CD4-positive, alpha-beta T cell (primary cell): Measurements from ENCODE around the gene GUCD1. TPM values are rescaled to one million over a fixed set of nuclear protein-coding genes. Genes with fewer than 3 reads are reported as not detected.
A peak's percentile ranks its signal among the peaks of the same experiment; 100 is the strongest.

Experiments
- ATAC-seq: fragments of 200-7000 bp; cut with Tn5 transposase; one replicate; pipeline ENCODE4 v1.10.0; 2022; ENCODE audit warnings: mild to moderate bottlenecking; ENCODE audit not compliant: poor library complexity
- CTCF ChIA-PET: fragments of 350-600 bp; sonication (Branson Sonifier 250); formaldehyde crosslinking; loops from one replicate; lab custom pipeline; 2021; ENCODE audit warnings: antibody characterized with exemption, inconsistent platforms; lab: Charles Lee
- POLR2A ChIA-PET: fragments of 350-600 bp; sonication (Branson Sonifier 250); formaldehyde crosslinking; loops from one replicate; lab custom pipeline; 2021; ENCODE audit warnings: antibody characterized with exemption, inconsistent platforms; lab: Charles Lee
- DNase-seq, 14 experiments: peaks; one replicate each; pipeline ENCODE4 v3.0.0-alpha.2; 2013 to 2020; ENCODE audit warnings: mixed read lengths in 2 of 14
- H3K27ac ChIP-seq, 2 donors: one replicate each; pipeline versions ENCODE4 v1.5.1 to v1.7.0; 2013; ENCODE audit warnings: low read length in 2 of 2, low read depth in 1 of 2, mild to moderate bottlenecking in 1 of 2
- H3K27me3 ChIP-seq, 2 experiments: 1 replicate in 1 of 2; 2 replicates in 1 of 2; pipeline versions ENCODE4 v1.6.1 to v1.7.0; 2013; ENCODE audit warnings: low read length in 2 of 2, control low read depth in 1 of 2, mild to moderate bottlenecking in 1 of 2, moderate library complexity in 1 of 2; ENCODE audit not compliant: insufficient read depth in 2 of 2, control insufficient read depth in 1 of 2
- H3K36me3 ChIP-seq: one replicate; pipeline ENCODE4 v1.6.1; 2013; ENCODE audit warnings: low read length, control low read depth; ENCODE audit not compliant: insufficient read depth
- H3K4me1 ChIP-seq: one replicate; pipeline ENCODE4 v1.6.1; 2013; ENCODE audit warnings: low read length, control low read depth; ENCODE audit not compliant: insufficient read depth
- H3K4me3 ChIP-seq: one replicate; pipeline ENCODE4 v1.5.1; 2013; ENCODE audit warnings: mild to moderate bottlenecking, low read length, moderate library complexity
- H3K9me3 ChIP-seq, 2 experiments: 1 replicate in 1 of 2; 2 replicates in 1 of 2; pipeline versions ENCODE4 v1.6.1 to v1.7.0; 2013; ENCODE audit warnings: low read length in 2 of 2, mild to moderate bottlenecking in 2 of 2, control low read depth in 1 of 2, moderate library complexity in 1 of 2; ENCODE audit not compliant: control insufficient read depth in 1 of 2, insufficient read depth in 1 of 2
- H3K27ac Mint-ChIP-seq: one replicate; pipeline ENCODE4 v1.8.0; 2020; ENCODE audit warnings: mixed read lengths
- H3K27me3 Mint-ChIP-seq: one replicate; pipeline ENCODE4 v1.8.0; 2021; ENCODE audit warnings: mixed read lengths
- H3K36me3 Mint-ChIP-seq: one replicate; pipeline ENCODE4 v1.8.0; 2021; ENCODE audit warnings: low read depth, mixed read lengths
- H3K4me1 Mint-ChIP-seq: one replicate; pipeline ENCODE4 v1.8.0; 2021; ENCODE audit warnings: low read depth, mixed read lengths
- H3K4me3 Mint-ChIP-seq: one replicate; pipeline ENCODE4 v1.8.0; 2020; ENCODE audit warnings: mild to moderate bottlenecking, mixed read lengths
- H3K9me3 Mint-ChIP-seq: one replicate; pipeline ENCODE4 v1.8.0; 2020; ENCODE audit warnings: mixed read lengths
- intact Hi-C, 2 experiments: fragments of 100-400 bp; cut with DNase I in 1 of 2; cut with micrococcal nuclease in 1 of 2; formaldehyde crosslinking; loops; one replicate each; pipeline versions ENCODE4 v1.15.1 to v1.9.0; 2023 to 2025; cut with DNase I, micrococcal nuclease
- total RNA-seq, 174 experiments: library from RNA in 2 of 174; stranded (reverse) in 2 of 174; gene quantifications; one replicate each; pipeline ENCODE4 v1.2.3 and lab custom pipeline; 2021 to 2026
- TF ChIP-seq, protein P1 (sequence below): fragments of 200-600 bp; IDR thresholded peaks from one replicate; pipeline ENCODE4 v1.8.0; 2022; ENCODE audit warnings: antibody characterized with exemption, mild to moderate bottlenecking

The GUCD1 gene
- total RNA-seq, 2 experiments from 2014 or later: 60.9 to 68.3 TPM

DNA sequence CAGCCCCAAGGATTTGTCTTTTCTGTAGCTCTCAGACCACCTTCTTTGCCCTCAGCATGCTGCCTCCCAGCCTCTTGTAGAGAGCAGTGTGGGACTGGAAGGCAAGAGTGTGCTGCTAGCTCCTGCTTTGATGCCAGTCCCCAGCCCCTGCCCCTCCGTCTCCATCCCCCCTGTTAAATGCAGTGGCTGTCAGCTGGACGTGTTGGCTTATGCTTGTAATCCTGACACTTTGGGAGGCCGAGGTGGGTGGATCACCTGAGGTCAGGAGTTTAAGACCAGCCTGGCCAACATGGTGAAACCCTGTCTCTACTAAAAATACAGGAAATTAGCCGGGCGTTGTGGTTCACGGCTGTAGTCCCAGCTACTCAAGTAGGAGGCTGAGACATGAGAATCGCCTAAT is 16.3 kb upstream of the GUCD1 start:
- TF ChIP-seq, protein P1, sequence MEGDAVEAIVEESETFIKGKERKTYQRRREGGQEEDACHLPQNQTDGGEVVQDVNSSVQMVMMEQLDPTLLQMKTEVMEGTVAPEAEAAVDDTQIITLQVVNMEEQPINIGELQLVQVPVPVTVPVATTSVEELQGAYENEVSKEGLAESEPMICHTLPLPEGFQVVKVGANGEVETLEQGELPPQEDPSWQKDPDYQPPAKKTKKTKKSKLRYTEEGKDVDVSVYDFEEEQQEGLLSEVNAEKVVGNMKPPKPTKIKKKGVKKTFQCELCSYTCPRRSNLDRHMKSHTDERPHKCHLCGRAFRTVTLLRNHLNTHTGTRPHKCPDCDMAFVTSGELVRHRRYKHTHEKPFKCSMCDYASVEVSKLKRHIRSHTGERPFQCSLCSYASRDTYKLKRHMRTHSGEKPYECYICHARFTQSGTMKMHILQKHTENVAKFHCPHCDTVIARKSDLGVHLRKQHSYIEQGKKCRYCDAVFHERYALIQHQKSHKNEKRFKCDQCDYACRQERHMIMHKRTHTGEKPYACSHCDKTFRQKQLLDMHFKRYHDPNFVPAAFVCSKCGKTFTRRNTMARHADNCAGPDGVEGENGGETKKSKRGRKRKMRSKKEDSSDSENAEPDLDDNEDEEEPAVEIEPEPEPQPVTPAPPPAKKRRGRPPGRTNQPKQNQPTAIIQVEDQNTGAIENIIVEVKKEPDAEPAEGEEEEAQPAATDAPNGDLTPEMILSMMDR: no peak
- H3K9me3 ChIP-seq: no peaks in the 10 kb centered on the region
- ATAC-seq (no peak), DNase-seq (no peak)
- peaks cover 70% of the 10 kb centered on the region for H3K36me3 ChIP-seq
- no peak overlapping the region for H3K4me3 ChIP-seq
- no peaks in the 10 kb centered on the region for H3K27me3 Mint-ChIP-seq
- no peaks in the 10 kb centered on the region for H3K27me3 ChIP-seq
- no peaks in the 10 kb centered on the region for H3K9me3 Mint-ChIP-seq
- peaks cover 9% of the 10 kb centered on the region for H3K4me1 Mint-ChIP-seq
- POLR2A ChIA-PET: no interaction called here
- no peak overlapping the region for H3K4me3 Mint-ChIP-seq
- H3K27ac ChIP-seq: no peak overlapping the region
- no peak overlapping the region for H3K27ac Mint-ChIP-seq
- intact Hi-C loops: no loop called here
- CTCF ChIA-PET: no interaction called here
- H3K4me1 ChIP-seq: no peaks in the 10 kb centered on the region
- peaks cover 80% of the 10 kb centered on the region for H3K36me3 Mint-ChIP-seq

DNA sequence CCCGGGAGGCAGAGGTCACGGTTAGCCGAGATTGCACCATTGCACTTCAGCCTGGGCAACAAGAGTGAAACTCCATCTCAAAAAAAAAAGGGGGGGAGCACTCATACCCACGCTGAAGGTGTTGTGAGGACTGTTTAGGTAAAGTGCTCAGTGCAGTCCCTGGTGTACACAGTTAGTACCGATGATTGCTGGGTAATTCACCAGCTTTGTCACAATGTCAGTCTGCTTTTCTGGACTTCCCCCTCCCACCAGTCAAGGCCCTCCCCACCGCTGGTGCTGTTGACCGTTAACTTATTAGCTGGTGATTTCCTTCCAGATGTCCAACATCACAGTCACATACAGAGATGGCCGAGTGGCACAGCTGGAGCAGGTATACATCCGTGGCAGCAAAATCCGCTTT is 12.7 kb upstream of the GUCD1 start:
- H3K27ac Mint-ChIP-seq: no peak overlapping the region

DNA sequence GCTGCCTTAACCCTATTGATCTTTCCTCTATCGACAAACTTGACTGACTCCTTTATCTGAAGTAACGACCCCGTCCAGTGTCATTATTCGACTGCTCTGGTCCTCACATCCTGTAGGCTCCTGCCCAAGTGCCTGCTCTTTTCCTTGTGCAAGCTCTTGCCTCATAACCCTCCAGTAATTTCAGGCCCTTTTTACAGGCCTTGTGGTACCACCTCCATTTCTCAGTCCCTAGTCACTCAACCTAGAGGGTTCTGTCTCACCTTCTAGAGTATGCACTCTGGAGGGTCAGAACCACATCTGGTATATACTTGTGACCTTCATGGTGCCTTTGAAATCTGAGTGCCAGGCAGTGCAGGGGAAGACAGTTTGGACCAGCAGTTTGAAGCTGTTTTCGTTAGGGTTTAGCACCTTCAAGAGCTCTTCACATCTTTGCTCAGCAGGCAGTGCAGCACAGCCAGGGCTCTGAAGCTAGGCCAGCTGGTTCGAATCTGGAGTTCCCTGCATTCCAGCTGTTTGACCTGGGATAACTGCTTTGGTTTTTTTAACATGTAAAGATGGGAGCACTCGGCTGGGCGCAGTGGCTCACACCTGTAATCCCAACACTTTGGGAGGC is 12.1 kb upstream of the GUCD1 start:
- ATAC-seq (no peak), DNase-seq (no peak)
- Histone ChIP-seq H3K27ac (no peak overlapping the region), H3K4me3 (no peak overlapping the region), H3K27me3 (no peaks in the 10 kb centered on the region), H3K4me1 (peaks cover 28% of the 10 kb centered on the region), H3K9me3 (no peaks in the 10 kb centered on the region), H3K36me3 (peaks cover 73% of the 10 kb centered on the region)
- no peaks in the 10 kb centered on the region for H3K9me3 Mint-ChIP-seq
- TF ChIP-seq, protein P1: no peak
- no peak overlapping the region for H3K4me3 Mint-ChIP-seq
- no peaks in the 10 kb centered on the region for H3K27me3 Mint-ChIP-seq
- H3K4me1 Mint-ChIP-seq: peaks cover 39% of the 10 kb centered on the region
- peak overlapping the region; percentile 67 for H3K27ac Mint-ChIP-seq
- POLR2A ChIA-PET: interaction anchor here (1.9 kb wide), 1 partner anchor 12 kb away, joined by 7 read pairs; the partner anchor contains the start of genes GUCD1 and SNRPD3
- H3K36me3 Mint-ChIP-seq: peaks cover 85% of the 10 kb centered on the region
- intact Hi-C loops: no loop called here
- CTCF ChIA-PET: no interaction called here

More for the DNA sequence above, 12.7 kb upstream of the GUCD1 start:
- Mint-ChIP-seq H3K36me3 (peaks cover 88% of the 10 kb centered on the region), H3K27me3 (no peaks in the 10 kb centered on the region), H3K4me1 (peaks cover 37% of the 10 kb centered on the region), H3K9me3 (no peaks in the 10 kb centered on the region), H3K4me3 (no peak overlapping the region)
- H3K27ac ChIP-seq: no peak overlapping the region
- CTCF ChIA-PET: no interaction called here
- H3K27me3 ChIP-seq: no peaks in the 10 kb centered on the region
- TF ChIP-seq, protein P1: no peak
- H3K4me1 ChIP-seq: peaks cover 22% of the 10 kb centered on the region
- ATAC-seq (no peak), DNase-seq (no peak)
- H3K36me3 ChIP-seq: peaks cover 76% of the 10 kb centered on the region
- intact Hi-C loops: no loop called here
- no peak overlapping the region for H3K4me3 ChIP-seq
- POLR2A ChIA-PET: interaction anchor here (1.9 kb wide), 1 partner anchor 12 kb away, joined by 7 read pairs; the partner anchor contains the start of genes GUCD1 and SNRPD3
- no peaks in the 10 kb centered on the region for H3K9me3 ChIP-seq
